ENCODE data around the gene CEMIP. TPM values are rescaled to one million over a fixed set of nuclear protein-coding genes. Genes with fewer than 3 reads are reported as not detected.

The CEMIP gene
- total and polyA plus RNA-seq, 2 experiments from 2014 or later = 0.27 to 2.1 TPM

DNA sequence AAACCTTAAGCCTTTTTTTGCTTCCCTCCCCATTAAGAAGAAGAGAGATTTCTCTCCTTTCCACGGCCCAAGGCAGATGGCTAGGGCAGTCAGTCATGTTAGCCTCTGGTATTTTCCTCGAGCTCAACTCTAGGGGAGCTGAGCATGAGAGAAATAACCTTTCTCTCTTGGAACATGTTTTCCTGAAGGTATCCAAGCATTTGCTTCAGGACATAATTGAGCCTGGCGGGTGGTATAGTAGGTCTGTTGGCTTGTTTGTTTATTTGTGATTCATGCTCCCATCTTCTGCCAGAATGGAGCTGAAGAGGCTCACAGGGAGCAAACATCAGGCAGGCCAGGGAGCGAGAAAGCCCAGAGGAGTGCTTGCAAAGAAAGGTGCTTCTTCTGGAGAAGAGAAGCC is 108.0 kb downstream of the CEMIP start (continued):
- TF ChIP-seq ZNF462 (CRISPR knock-in tag; IDR thresholded peaks at IDR 0.05) (no peak), ZNF114 (CRISPR knock-in tag; IDR thresholded peaks at IDR 0.05) (no peak), CREB1 (CRISPR knock-in tag; IDR thresholded peaks at IDR 0.05; ENCODE audit: low read depth) (no peak)

DNA sequence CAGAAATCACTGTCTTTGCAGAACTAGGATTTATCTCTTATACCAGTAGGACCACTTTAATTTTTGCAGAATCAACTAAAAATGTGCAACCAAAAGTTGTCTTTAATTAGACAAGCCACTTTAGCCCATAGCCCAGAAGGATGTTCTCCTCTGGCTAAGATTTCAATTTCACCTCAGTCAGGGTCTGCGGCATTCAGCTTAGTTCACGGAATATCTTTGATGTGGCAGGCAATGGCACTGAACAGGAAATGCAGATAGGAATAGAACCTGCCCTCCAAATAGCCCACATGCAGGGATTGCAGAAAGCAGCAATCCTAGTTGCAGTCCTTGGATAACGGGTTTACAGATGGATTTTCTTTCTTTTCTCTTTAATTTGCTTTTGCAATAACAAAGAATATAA is 109.7 kb downstream of the CEMIP start:
- H3K9me2 ChIP-seq (ENCODE audit: insufficient read depth) = no peaks in the 10 kb centered on the region
- H3K27me3 ChIP-seq (ENCODE audit: insufficient read depth) = no peaks in the 10 kb centered on the region
- H3K27ac ChIP-seq (ENCODE audit: low read depth) = no peak overlapping the region
- H3K27me3 Mint-ChIP-seq (ENCODE audit: insufficient read depth, low read depth, poor library complexity) = peaks cover 4% of the 10 kb centered on the region
- no peaks in the 10 kb centered on the region for H3F3A ChIP-seq (replicated peaks; ENCODE audit: low read depth)
- ATAC-seq (no peak), DNase-seq (ENCODE audit: low spot score) (no peak)
- H2AFZ ChIP-seq = no peak overlapping the region
- H3K4me1 Mint-ChIP-seq = peaks cover 16% of the 10 kb centered on the region
- no peak overlapping the region for H3K4me3 ChIP-seq
- H4K20me1 ChIP-seq (replicated peaks; ENCODE audit: insufficient read depth) = no peaks in the 10 kb centered on the region
- no peak overlapping the region for H3K4me2 ChIP-seq
- H3K27ac Mint-ChIP-seq = no peak overlapping the region
- H3K4me1 ChIP-seq (ENCODE audit: insufficient read depth) = peaks cover 13% of the 10 kb centered on the region
- H3K9me3 Mint-ChIP-seq = no peaks in the 10 kb centered on the region
- no peaks in the 10 kb centered on the region for H3K79me2 ChIP-seq (replicated peaks; ENCODE audit: insufficient read depth)
- no peaks in the 10 kb centered on the region; the same call in 1 of the 2 replicates for H3K36me3 ChIP-seq (ENCODE audit: insufficient read depth)
- H3K36me3 Mint-ChIP-seq (ENCODE audit: low read depth) = no peaks in the 10 kb centered on the region; the same call in 2 of the 3 replicates
- no peak overlapping the region for H3K4me3 Mint-ChIP-seq
- TF ChIP-seq STAT1 (IDR thresholded peaks at IDR 0.05; ENCODE audit: unreplicated experiment) (no peak), ZNF462 (CRISPR knock-in tag; IDR thresholded peaks at IDR 0.05) (no peak), EZH2 (IDR thresholded peaks at IDR 0.05; ENCODE audit: low read depth, unreplicated experiment) (no peak), NANOG (IDR thresholded peaks at IDR 0.05; ENCODE audit: borderline replicate concordance) (no peak), POLR2AphosphoS5 (IDR thresholded peaks at IDR 0.05; ENCODE audit: low read depth) (no peak), JUNB (IDR thresholded peaks at IDR 0.05; ENCODE audit: unreplicated experiment) (no peak)
- TF ChIP-seq, protein P1, sequence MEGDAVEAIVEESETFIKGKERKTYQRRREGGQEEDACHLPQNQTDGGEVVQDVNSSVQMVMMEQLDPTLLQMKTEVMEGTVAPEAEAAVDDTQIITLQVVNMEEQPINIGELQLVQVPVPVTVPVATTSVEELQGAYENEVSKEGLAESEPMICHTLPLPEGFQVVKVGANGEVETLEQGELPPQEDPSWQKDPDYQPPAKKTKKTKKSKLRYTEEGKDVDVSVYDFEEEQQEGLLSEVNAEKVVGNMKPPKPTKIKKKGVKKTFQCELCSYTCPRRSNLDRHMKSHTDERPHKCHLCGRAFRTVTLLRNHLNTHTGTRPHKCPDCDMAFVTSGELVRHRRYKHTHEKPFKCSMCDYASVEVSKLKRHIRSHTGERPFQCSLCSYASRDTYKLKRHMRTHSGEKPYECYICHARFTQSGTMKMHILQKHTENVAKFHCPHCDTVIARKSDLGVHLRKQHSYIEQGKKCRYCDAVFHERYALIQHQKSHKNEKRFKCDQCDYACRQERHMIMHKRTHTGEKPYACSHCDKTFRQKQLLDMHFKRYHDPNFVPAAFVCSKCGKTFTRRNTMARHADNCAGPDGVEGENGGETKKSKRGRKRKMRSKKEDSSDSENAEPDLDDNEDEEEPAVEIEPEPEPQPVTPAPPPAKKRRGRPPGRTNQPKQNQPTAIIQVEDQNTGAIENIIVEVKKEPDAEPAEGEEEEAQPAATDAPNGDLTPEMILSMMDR (conservative IDR thresholded peaks at IDR 0.05; ENCODE audit: low read depth in 2 of 2) = no peak
